K562 (cell line): ENCODE results near the gene CHST13.

ENCODE experiments used
- CBFB ChIP-seq: sonication (generic); formaldehyde crosslinking; IDR thresholded peaks from 2 replicates; pipeline ENCODE4 v1.4.0; 2020; ENCODE audit warnings: mild to moderate bottlenecking, missing genetic modification reagents
- EP300 ChIP-seq: IDR thresholded peaks from 2 replicates; pipeline ENCODE4 v1.6.1; 2012; ENCODE audit warnings: low read length, improper control_type of control experiment
- FOXK2 ChIP-seq, 2 experiments: fragments of 450-650 bp; IDR thresholded peaks in 1 of 2; conservative IDR thresholded peaks in 1 of 2; 2 replicates each; pipeline ENCODE4 v1.6.1; 2016; ENCODE audit warnings: low read depth in 2 of 2, mild to moderate bottlenecking in 1 of 2
- POLR2A ChIP-seq: fragments of 450-650 bp; conservative IDR thresholded peaks from 2 replicates; pipeline ENCODE4 v1.6.1; 2016
- ZKSCAN8 ChIP-seq: fragments of 200-800 bp; sonication (Bioruptor generic); IDR thresholded peaks from 2 replicates; pipeline ENCODE4 v1.6.1; 2016; ENCODE audit warnings: missing genetic modification characterization, missing compliant biosample characterization
- ZNF282 ChIP-seq: sonication (generic); formaldehyde crosslinking; IDR thresholded peaks from 2 replicates; pipeline ENCODE4 v1.8.1; 2023; ENCODE audit warnings: missing genetic modification reagents
- ZNF436 ChIP-seq: fragments of 250-450, 450-650 bp; sonication (Bioruptor Pico); formaldehyde crosslinking; IDR thresholded peaks from 2 replicates; pipeline ENCODE4 v1.7.0; 2020; ENCODE audit warnings: mild to moderate bottlenecking
- TF ChIP-seq, protein P1 (sequence below): fragments of 150-350 bp; conservative IDR thresholded peaks from 2 replicates; pipeline ENCODE4 v1.6.1; 2014; ENCODE audit warnings: low read length
- TF ChIP-seq, protein P2 (sequence below), 3 experiments: IDR thresholded peaks in 2 of 3; conservative IDR thresholded peaks in 1 of 3; 2 replicates each; pipeline ENCODE4 v1.5.1; 2011 to 2012; ENCODE audit warnings: low read length in 3 of 3, mild to moderate bottlenecking in 3 of 3, control low read depth in 2 of 3, improper control_type of control experiment in 1 of 3, inconsistent platforms in 1 of 3, low read depth in 1 of 3, mixed read lengths in 1 of 3, moderate library complexity in 1 of 3; ENCODE audit not compliant: insufficient read depth in 2 of 3
- TF ChIP-seq, protein P3 (sequence below): sonication (generic); formaldehyde crosslinking; IDR thresholded peaks from 2 replicates; pipeline ENCODE4 v1.8.1; 2023; ENCODE audit warnings: mild to moderate bottlenecking, missing genetic modification reagents
- TF ChIP-seq, protein P4 (sequence below): sonication (generic); formaldehyde crosslinking; IDR thresholded peaks from 2 replicates; pipeline ENCODE4 v1.9.0; 2022; ENCODE audit warnings: mild to moderate bottlenecking, missing genetic modification reagents
- TF ChIP-seq, protein P5 (sequence below): fragments of 450-650 bp; conservative IDR thresholded peaks from 2 replicates; pipeline ENCODE4 v1.6.1; 2016; ENCODE audit warnings: missing genetic modification characterization, low read depth, mild to moderate bottlenecking, control low read depth, missing compliant biosample characterization

DNA sequence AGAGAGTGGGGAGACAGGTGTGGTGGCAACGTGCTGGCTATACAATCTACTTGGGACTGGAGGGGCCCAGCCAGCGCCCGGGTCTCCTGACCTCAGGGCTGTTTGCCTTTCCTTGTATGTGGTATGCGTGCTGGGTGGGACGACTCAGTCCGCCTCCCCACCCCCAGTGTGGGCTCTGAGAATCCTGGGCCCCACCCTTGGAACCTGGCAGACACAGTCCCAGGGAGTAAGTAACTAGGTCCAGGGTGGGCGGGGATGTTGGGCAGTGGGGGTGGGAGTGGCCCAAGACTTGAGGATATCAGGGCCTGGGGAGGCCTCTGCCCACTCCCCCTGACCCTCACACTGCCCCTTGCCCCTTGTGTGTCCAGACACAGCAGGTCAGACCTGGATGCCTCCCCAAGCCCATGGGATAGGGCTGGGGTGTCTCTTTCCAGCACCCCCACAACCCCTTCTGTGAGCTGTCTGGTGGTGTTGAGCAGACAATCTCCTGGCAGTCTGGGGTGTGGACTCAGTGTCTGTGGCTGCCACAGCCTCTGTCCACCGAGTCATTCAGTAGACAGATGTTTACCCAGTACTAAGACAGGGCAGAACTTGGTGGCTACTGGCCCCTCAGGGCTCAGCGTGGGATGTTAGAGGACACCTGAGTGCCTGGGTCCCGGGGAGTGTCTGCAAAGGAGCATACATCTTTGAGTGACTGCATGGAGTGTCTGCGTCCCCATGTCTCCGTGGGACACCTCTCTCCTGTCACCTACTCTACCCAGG lies 1.3 kb downstream of the CHST13 start:
- TF ChIP-seq CBFB (CRISPR knock-in tag) (no peak), ZKSCAN8 (no peak), POLR2A (no peak), EP300 (no peak), ZNF282 (no peak), FOXK2 (conservative IDR thresholded peaks at IDR 0.05 in 1 of 2, IDR thresholded peaks at IDR 0.05 in 1 of 2; ENCODE audit: low read depth in 2 of 2) (no peak), ZNF436 (CRISPR knock-in tag) (no peak)
- TF ChIP-seq, protein P1, sequence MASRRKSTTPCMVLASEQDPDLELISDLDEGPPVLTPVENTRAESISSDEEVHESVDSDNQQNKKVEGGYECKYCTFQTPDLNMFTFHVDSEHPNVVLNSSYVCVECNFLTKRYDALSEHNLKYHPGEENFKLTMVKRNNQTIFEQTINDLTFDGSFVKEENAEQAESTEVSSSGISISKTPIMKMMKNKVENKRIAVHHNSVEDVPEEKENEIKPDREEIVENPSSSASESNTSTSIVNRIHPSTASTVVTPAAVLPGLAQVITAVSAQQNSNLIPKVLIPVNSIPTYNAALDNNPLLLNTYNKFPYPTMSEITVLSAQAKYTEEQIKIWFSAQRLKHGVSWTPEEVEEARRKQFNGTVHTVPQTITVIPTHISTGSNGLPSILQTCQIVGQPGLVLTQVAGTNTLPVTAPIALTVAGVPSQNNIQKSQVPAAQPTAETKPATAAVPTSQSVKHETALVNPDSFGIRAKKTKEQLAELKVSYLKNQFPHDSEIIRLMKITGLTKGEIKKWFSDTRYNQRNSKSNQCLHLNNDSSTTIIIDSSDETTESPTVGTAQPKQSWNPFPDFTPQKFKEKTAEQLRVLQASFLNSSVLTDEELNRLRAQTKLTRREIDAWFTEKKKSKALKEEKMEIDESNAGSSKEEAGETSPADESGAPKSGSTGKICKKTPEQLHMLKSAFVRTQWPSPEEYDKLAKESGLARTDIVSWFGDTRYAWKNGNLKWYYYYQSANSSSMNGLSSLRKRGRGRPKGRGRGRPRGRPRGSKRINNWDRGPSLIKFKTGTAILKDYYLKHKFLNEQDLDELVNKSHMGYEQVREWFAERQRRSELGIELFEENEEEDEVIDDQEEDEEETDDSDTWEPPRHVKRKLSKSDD = no peak
- TF ChIP-seq, protein P2, sequence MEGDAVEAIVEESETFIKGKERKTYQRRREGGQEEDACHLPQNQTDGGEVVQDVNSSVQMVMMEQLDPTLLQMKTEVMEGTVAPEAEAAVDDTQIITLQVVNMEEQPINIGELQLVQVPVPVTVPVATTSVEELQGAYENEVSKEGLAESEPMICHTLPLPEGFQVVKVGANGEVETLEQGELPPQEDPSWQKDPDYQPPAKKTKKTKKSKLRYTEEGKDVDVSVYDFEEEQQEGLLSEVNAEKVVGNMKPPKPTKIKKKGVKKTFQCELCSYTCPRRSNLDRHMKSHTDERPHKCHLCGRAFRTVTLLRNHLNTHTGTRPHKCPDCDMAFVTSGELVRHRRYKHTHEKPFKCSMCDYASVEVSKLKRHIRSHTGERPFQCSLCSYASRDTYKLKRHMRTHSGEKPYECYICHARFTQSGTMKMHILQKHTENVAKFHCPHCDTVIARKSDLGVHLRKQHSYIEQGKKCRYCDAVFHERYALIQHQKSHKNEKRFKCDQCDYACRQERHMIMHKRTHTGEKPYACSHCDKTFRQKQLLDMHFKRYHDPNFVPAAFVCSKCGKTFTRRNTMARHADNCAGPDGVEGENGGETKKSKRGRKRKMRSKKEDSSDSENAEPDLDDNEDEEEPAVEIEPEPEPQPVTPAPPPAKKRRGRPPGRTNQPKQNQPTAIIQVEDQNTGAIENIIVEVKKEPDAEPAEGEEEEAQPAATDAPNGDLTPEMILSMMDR (IDR thresholded peaks at IDR 0.05 in 2 of 3, conservative IDR thresholded peaks at IDR 0.05 in 1 of 3; ENCODE audit: insufficient read depth in 2 of 3, low read depth in 1 of 3, low read length in 3 of 3) = no peak
- TF ChIP-seq, protein P3, sequence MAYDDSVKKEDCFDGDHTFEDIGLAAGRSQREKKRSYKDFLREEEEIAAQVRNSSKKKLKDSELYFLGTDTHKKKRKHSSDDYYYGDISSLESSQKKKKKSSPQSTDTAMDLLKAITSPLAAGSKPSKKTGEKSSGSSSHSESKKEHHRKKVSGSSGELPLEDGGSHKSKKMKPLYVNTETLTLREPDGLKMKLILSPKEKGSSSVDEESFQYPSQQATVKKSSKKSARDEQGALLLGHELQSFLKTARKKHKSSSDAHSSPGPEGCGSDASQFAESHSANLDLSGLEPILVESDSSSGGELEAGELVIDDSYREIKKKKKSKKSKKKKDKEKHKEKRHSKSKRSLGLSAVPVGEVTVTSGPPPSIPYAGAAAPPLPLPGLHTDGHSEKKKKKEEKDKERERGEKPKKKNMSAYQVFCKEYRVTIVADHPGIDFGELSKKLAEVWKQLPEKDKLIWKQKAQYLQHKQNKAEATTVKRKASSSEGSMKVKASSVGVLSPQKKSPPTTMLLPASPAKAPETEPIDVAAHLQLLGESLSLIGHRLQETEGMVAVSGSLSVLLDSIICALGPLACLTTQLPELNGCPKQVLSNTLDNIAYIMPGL = no peak
- TF ChIP-seq, protein P4, sequence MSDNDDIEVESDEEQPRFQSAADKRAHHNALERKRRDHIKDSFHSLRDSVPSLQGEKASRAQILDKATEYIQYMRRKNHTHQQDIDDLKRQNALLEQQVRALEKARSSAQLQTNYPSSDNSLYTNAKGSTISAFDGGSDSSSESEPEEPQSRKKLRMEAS (CRISPR knock-in tag) = no peak
- TF ChIP-seq, protein P5, sequence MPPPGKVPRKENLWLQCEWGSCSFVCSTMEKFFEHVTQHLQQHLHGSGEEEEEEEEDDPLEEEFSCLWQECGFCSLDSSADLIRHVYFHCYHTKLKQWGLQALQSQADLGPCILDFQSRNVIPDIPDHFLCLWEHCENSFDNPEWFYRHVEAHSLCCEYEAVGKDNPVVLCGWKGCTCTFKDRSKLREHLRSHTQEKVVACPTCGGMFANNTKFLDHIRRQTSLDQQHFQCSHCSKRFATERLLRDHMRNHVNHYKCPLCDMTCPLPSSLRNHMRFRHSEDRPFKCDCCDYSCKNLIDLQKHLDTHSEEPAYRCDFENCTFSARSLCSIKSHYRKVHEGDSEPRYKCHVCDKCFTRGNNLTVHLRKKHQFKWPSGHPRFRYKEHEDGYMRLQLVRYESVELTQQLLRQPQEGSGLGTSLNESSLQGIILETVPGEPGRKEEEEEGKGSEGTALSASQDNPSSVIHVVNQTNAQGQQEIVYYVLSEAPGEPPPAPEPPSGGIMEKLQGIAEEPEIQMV = no peak
